Measurements from ENCODE around the gene LYRM4.

LYRM4 gene

GRCh38 chr6:5260661-5261544 lies at the start of gene LYRM4, which contains the start of gene FARS2:
Gene LYRM4 (minus strand): TSS chr6:5260950. CDS start chr6:5260733, 217 bp downstream.
Gene FARS2 (plus strand): TSS chr6:5261513.
- peak; percentile 7 to 70 for DNase-seq

GRCh38 chr6:5308066-5308465 lies 47.3 kb upstream of the LYRM4 start:
- no peak for DNase-seq

GRCh38 chr6:5307058-5307457 lies 46.3 kb upstream of the LYRM4 start:
- DNase-seq = no peak

GRCh38 chr6:5305968-5306626 lies 45.3 kb upstream of the LYRM4 start:
- DNase-seq = no peak

- DNase-seq = peak; percentile 16 to 45
Measured at GRCh38 chr6:5303682-5304081, 42.9 kb upstream of the LYRM4 start.

GRCh38 chr6:5302995-5303622 lies 42.4 kb upstream of the LYRM4 start:
- DNase-seq = peak in 1 of 2 experiments; percentile 38

GRCh38 chr6:5302220-5302946 lies 41.6 kb upstream of the LYRM4 start:
- peak in 1 of 2 experiments; percentile 12 for DNase-seq

GRCh38 chr6:5300206-5300764 lies 39.5 kb upstream of the LYRM4 start:
- no peak for DNase-seq

GRCh38 chr6:5295623-5296022 lies 34.9 kb upstream of the LYRM4 start:
- DNase-seq = no peak

GRCh38 chr6:5294392-5295211 lies 33.9 kb upstream of the LYRM4 start:
- no peak for DNase-seq

- no peak for DNase-seq
Measured at GRCh38 chr6:5293692-5294091, 32.9 kb upstream of the LYRM4 start.

- DNase-seq = no peak
Measured at GRCh38 chr6:5292154-5292553, 31.4 kb upstream of the LYRM4 start.

- no peak for DNase-seq
Measured at GRCh38 chr6:5290500-5290899, 29.8 kb upstream of the LYRM4 start.

- DNase-seq = no peak
Measured at GRCh38 chr6:5290097-5290496, 29.3 kb upstream of the LYRM4 start.

- no peak for DNase-seq
Measured at GRCh38 chr6:5287966-5288297, 27.2 kb upstream of the LYRM4 start.

GRCh38 chr6:5287205-5287965 lies 26.6 kb upstream of the LYRM4 start:
- no peak for DNase-seq

GRCh38 chr6:5286780-5287179 lies 26.0 kb upstream of the LYRM4 start:
- DNase-seq = no peak

GRCh38 chr6:5285526-5285925 lies 24.8 kb upstream of the LYRM4 start:
- DNase-seq = no peak

GRCh38 chr6:5285081-5285480 lies 24.3 kb upstream of the LYRM4 start:
- DNase-seq = no peak

- DNase-seq = no peak
Measured at GRCh38 chr6:5282191-5282623, 21.5 kb upstream of the LYRM4 start.

- no peak for DNase-seq
Measured at GRCh38 chr6:5280920-5281319, 20.2 kb upstream of the LYRM4 start.

Data from cerebellar nuclear complex (tissue), 1 donor.